ENCODE measurements around the gene MAP2K5.
A peak's percentile ranks its signal among the peaks of the same experiment; 100 is the strongest.

The MAP2K5 gene

GRCh38 chr15:67824197-67824968 lies 281.9 kb downstream of the MAP2K5 start:
- peaks cover 5 to 20% of the 10 kb centered on the region in 2 donors for H3K4me1 ChIP-seq (ENCODE audit: control insufficient read depth in 2 of 2, insufficient read depth in 1 of 2, low read depth in 1 of 2, low read length in 2 of 2)
- no peak overlapping the region for H3K4me2 ChIP-seq (ENCODE audit: insufficient read depth, low read length, poor library complexity, severe bottlenecking)
- no peak overlapping the region for H3K18ac ChIP-seq (ENCODE audit: low read length)
- H2BK5ac ChIP-seq (ENCODE audit: low read length): no peak overlapping the region
- no peak overlapping the region for H4K91ac ChIP-seq (ENCODE audit: low read depth, low read length, poor library complexity)
- DNase-seq (ENCODE audit: low spot score): no peak
- peaks cover 0 to 9% of the 10 kb centered on the region in 2 donors for H3K9me3 ChIP-seq (replicated peaks in 1 of 2; ENCODE audit: control insufficient read depth in 2 of 2, insufficient read depth in 1 of 2, low read depth in 1 of 2, low read length in 2 of 2)
- no peak overlapping the region for H2BK120ac ChIP-seq (ENCODE audit: low read depth, low read length)
- peak overlapping the region; percentile 70 for H2AFZ ChIP-seq (ENCODE audit: low read length)
- no peak overlapping the region for H3K4ac ChIP-seq (ENCODE audit: low read length)
- no peak overlapping the region for H3K14ac ChIP-seq (ENCODE audit: low read length)
- peaks cover 92 to 99% (median 99%) of the 10 kb centered on the region in 3 experiments for H3K27me3 ChIP-seq (ENCODE audit: control insufficient read depth in 3 of 3, insufficient read depth in 3 of 3, low read depth in 1 of 3, low read length in 3 of 3)
- H3K4me3 ChIP-seq (ENCODE audit: low read length in 2 of 2): peak overlapping the region in 1 of 2 donors; percentile 23
- no peak overlapping the region for H2AK5ac ChIP-seq (ENCODE audit: low read depth, low read length)
- no peak overlapping the region for H3K27ac ChIP-seq (replicated peaks; ENCODE audit: low read length)
- no peak overlapping the region for H2BK12ac ChIP-seq (ENCODE audit: low read length)
- no peak overlapping the region for H4K8ac ChIP-seq (ENCODE audit: low read depth, low read length)
- no peak overlapping the region for H2BK15ac ChIP-seq (ENCODE audit: low read length)
- peak overlapping the region; percentile 68 for H3K23ac ChIP-seq (ENCODE audit: low read depth, low read length, poor library complexity)
- H3K36me3 ChIP-seq (replicated peaks in 1 of 2; ENCODE audit: control insufficient read depth in 2 of 2, insufficient read depth in 2 of 2, low read length in 2 of 2): no peaks in the 10 kb centered on the region
- H3K9ac ChIP-seq (ENCODE audit: low read depth, low read length, poor library complexity): no peak overlapping the region
- WGBS, 2 donors (ENCODE audit: extremely low coverage in 2 of 2, insufficient read length in 2 of 2, insufficient replicate concordance in 1 of 2): no CpG with 5 or more reads among the region's 21 CpGs
- peaks cover 6% of the 10 kb centered on the region for H3K79me1 ChIP-seq (ENCODE audit: low read depth, low read length)

- no peak within 1 kb of the TSS for H4K8ac ChIP-seq (ENCODE audit: low read depth, low read length)
- H2BK15ac ChIP-seq (ENCODE audit: low read length): no peak within 1 kb of the TSS
- no peak within 1 kb of the TSS for H3K9ac ChIP-seq (ENCODE audit: low read depth, low read length, poor library complexity)
- WGBS, 2 donors (ENCODE audit: extremely low coverage in 2 of 2, insufficient read length in 2 of 2, insufficient replicate concordance in 1 of 2): no CpG with 5 or more reads among the region's 58 CpGs
- H3K27ac ChIP-seq (replicated peaks; ENCODE audit: low read length): no peak within 1 kb of the TSS
- peaks cover 6% of the 10 kb centered on the region for H3K79me1 ChIP-seq (ENCODE audit: low read depth, low read length)
- H2AK5ac ChIP-seq (ENCODE audit: low read depth, low read length): no peak within 1 kb of the TSS
- peak within 1 kb of the TSS; percentile 11 for H2BK5ac ChIP-seq (ENCODE audit: low read length)
- H3K9me3 ChIP-seq (replicated peaks in 1 of 2; ENCODE audit: control insufficient read depth in 2 of 2, insufficient read depth in 1 of 2, low read depth in 1 of 2, low read length in 2 of 2): peaks cover 3 to 7% of the 10 kb centered on the region in 2 donors
- H4K91ac ChIP-seq (ENCODE audit: low read depth, low read length, poor library complexity): no peak within 1 kb of the TSS
- peak within 1 kb of the TSS in 1 of 2 donors; percentile 56 for H3K4me3 ChIP-seq (ENCODE audit: low read length in 2 of 2)
- no peaks in the 10 kb centered on the region for H3K36me3 ChIP-seq (replicated peaks in 1 of 2; ENCODE audit: control insufficient read depth in 2 of 2, insufficient read depth in 2 of 2, low read length in 2 of 2)
- H3K18ac ChIP-seq (ENCODE audit: low read length): peak within 1 kb of the TSS; percentile 31
- DNase-seq (ENCODE audit: low spot score): no peak
- peak within 1 kb of the TSS; percentile 71 for H3K14ac ChIP-seq (ENCODE audit: low read length)
- H3K4me1 ChIP-seq (ENCODE audit: control insufficient read depth in 2 of 2, insufficient read depth in 1 of 2, low read depth in 1 of 2, low read length in 2 of 2): peaks cover 5 to 22% of the 10 kb centered on the region in 2 donors
- peaks cover 91 to 99% (median 99%) of the 10 kb centered on the region in 3 experiments for H3K27me3 ChIP-seq (ENCODE audit: control insufficient read depth in 3 of 3, insufficient read depth in 3 of 3, low read depth in 1 of 3, low read length in 3 of 3)
- H3K23ac ChIP-seq (ENCODE audit: low read depth, low read length, poor library complexity): peak within 1 kb of the TSS; percentile 98
- no peak within 1 kb of the TSS for H3K4ac ChIP-seq (ENCODE audit: low read length)
- H2BK120ac ChIP-seq (ENCODE audit: low read depth, low read length): no peak within 1 kb of the TSS
- no peak within 1 kb of the TSS for H3K4me2 ChIP-seq (ENCODE audit: insufficient read depth, low read length, poor library complexity, severe bottlenecking)
- no peak within 1 kb of the TSS for H2BK12ac ChIP-seq (ENCODE audit: low read length)
- H2AFZ ChIP-seq (ENCODE audit: low read length): peak within 1 kb of the TSS; percentile 42
Measured at GRCh38 chr15:67824976-67825880, 282.7 kb downstream of the MAP2K5 start, which contains the start of gene SKOR1. Gene SKOR1 (plus strand): TSS chr15:67825509. CDS start chr15:67825603, 94 bp downstream.

GRCh38 chr15:67825881-67826716 lies 283.6 kb downstream of the MAP2K5 start:
- H3K4me1 ChIP-seq (ENCODE audit: control insufficient read depth in 2 of 2, insufficient read depth in 1 of 2, low read depth in 1 of 2, low read length in 2 of 2): peaks cover 3 to 21% of the 10 kb centered on the region in 2 donors
- H2BK12ac ChIP-seq (ENCODE audit: low read length): no peak overlapping the region
- no peak overlapping the region for H3K4ac ChIP-seq (ENCODE audit: low read length)
- H2BK5ac ChIP-seq (ENCODE audit: low read length): peak overlapping the region; percentile 11
- no CpG with 5 or more reads among the region's 77 CpGs for WGBS, 2 donors (ENCODE audit: extremely low coverage in 2 of 2, insufficient read length in 2 of 2, insufficient replicate concordance in 1 of 2)
- DNase-seq (ENCODE audit: low spot score): no peak
- H3K9ac ChIP-seq (ENCODE audit: low read depth, low read length, poor library complexity): no peak overlapping the region
- H3K18ac ChIP-seq (ENCODE audit: low read length): peak overlapping the region; percentile 31
- peak overlapping the region; percentile 98 for H3K23ac ChIP-seq (ENCODE audit: low read depth, low read length, poor library complexity)
- no peak overlapping the region for H3K27ac ChIP-seq (replicated peaks; ENCODE audit: low read length)
- H3K79me1 ChIP-seq (ENCODE audit: low read depth, low read length): peaks cover 6% of the 10 kb centered on the region
- no peak overlapping the region for H2BK15ac ChIP-seq (ENCODE audit: low read length)
- H3K14ac ChIP-seq (ENCODE audit: low read length): peak overlapping the region; percentile 71
- H4K91ac ChIP-seq (ENCODE audit: low read depth, low read length, poor library complexity): no peak overlapping the region
- H3K4me3 ChIP-seq (ENCODE audit: low read length in 2 of 2): peak overlapping the region in 1 of 2 donors; percentile 56
- H4K8ac ChIP-seq (ENCODE audit: low read depth, low read length): peak overlapping the region; percentile 17
- H3K4me2 ChIP-seq (ENCODE audit: insufficient read depth, low read length, poor library complexity, severe bottlenecking): no peak overlapping the region
- H2AFZ ChIP-seq (ENCODE audit: low read length): peak overlapping the region; percentile 42
- H3K9me3 ChIP-seq (replicated peaks in 1 of 2; ENCODE audit: control insufficient read depth in 2 of 2, insufficient read depth in 1 of 2, low read depth in 1 of 2, low read length in 2 of 2): peaks cover 10 to 12% of the 10 kb centered on the region in 2 donors
- H3K27me3 ChIP-seq (ENCODE audit: control insufficient read depth in 3 of 3, insufficient read depth in 3 of 3, low read depth in 1 of 3, low read length in 3 of 3): peaks cover 92 to 99% (median 99%) of the 10 kb centered on the region in 3 experiments
- H2BK120ac ChIP-seq (ENCODE audit: low read depth, low read length): no peak overlapping the region
- H2AK5ac ChIP-seq (ENCODE audit: low read depth, low read length): no peak overlapping the region
- no peaks in the 10 kb centered on the region for H3K36me3 ChIP-seq (replicated peaks in 1 of 2; ENCODE audit: control insufficient read depth in 2 of 2, insufficient read depth in 2 of 2, low read length in 2 of 2)

All from neuronal stem cell (in vitro differentiated cells).